SK-N-MC (cell line): ENCODE results near the gene TIMP4.

Source experiments
- DNase-seq: peaks from one replicate; pipeline ENCODE4 v3.0.0-alpha.2; 2011; ENCODE audit warnings: low read depth, low spot score
- H3K27ac ChIP-seq: fragments of 200-600 bp; sonication (generic); 2 replicates; pipeline ENCODE4 v1.5.1; 2016; ENCODE audit warnings: mixed run types
- H3K36me3 ChIP-seq: fragments of 200-600 bp; sonication (generic); 2 replicates; pipeline ENCODE4 v1.6.1; 2017; ENCODE audit warnings: antibody characterized with exemption, low read length, mixed read lengths; ENCODE audit not compliant: insufficient read depth
- H3K4me3 ChIP-seq: fragments of 200-600 bp; sonication (generic); 2 replicates; pipeline ENCODE4 v1.5.1; 2016
- H3K9ac ChIP-seq: fragments of 200-600 bp; sonication (generic); 2 replicates; pipeline ENCODE4 v1.8.0; 2017; ENCODE audit warnings: mixed run types, mixed read lengths; ENCODE audit not compliant: insufficient read length
- H3K9me3 ChIP-seq: fragments of 200-600 bp; sonication (generic); 2 replicates; pipeline ENCODE4 v1.6.1; 2017; ENCODE audit warnings: low read depth, mild to moderate bottlenecking, antibody characterized with exemption, low read length, moderate library complexity, mixed read lengths
- EZH2 ChIP-seq: fragments of 200-600 bp; sonication (generic); IDR thresholded peaks from one replicate; pipeline ENCODE4 v1.6.1; 2017; ENCODE audit warnings: antibody characterized with exemption
- FOXP2 ChIP-seq: optimal IDR thresholded peaks from 2 replicates; pipeline ENCODE3; 2011; ENCODE audit warnings: mild to moderate bottlenecking, moderate library complexity; ENCODE audit not compliant: insufficient read depth; ENCODE audit errors: extremely low read length, control extremely low read depth
- POLR2AphosphoS5 ChIP-seq: IDR thresholded peaks from 2 replicates; pipeline ENCODE4 v1.6.1; 2012; ENCODE audit warnings: mild to moderate bottlenecking, low read depth, low read length, borderline replicate concordance

The TIMP4 gene

GRCh38 chr3:12193485-12194165 lies 34.9 kb upstream of the TIMP4 start:
- Histone ChIP-seq H3K27ac (peak overlapping the region; percentile 63; the same call in 1 of the 2 replicates), H3K9ac (no peak overlapping the region), H3K4me3 (no peak overlapping the region), H3K9me3 (no peaks in the 10 kb centered on the region), H3K36me3 (no peaks in the 10 kb centered on the region)
- DNase-seq = no peak
- TF ChIP-seq EZH2 (no peak), FOXP2 (no peak), POLR2AphosphoS5 (no peak)

- H3K9me3 ChIP-seq = no peaks in the 10 kb centered on the region
- H3K36me3 ChIP-seq = no peaks in the 10 kb centered on the region
- no peak for DNase-seq
- no peak overlapping the region for H3K4me3 ChIP-seq
- no peak overlapping the region for H3K9ac ChIP-seq
- TF ChIP-seq EZH2 = no peak
- TF ChIP-seq POLR2AphosphoS5 = no peak
- TF ChIP-seq FOXP2 = no peak
- H3K27ac ChIP-seq = no peak overlapping the region
Measured at GRCh38 chr3:12192655-12193484, 34.2 kb upstream of the TIMP4 start.

GRCh38 chr3:12192173-12192572 lies 33.5 kb upstream of the TIMP4 start:
- Histone ChIP-seq H3K36me3 (no peaks in the 10 kb centered on the region), H3K9me3 (no peaks in the 10 kb centered on the region), H3K27ac (no peak overlapping the region), H3K9ac (no peak overlapping the region), H3K4me3 (no peak overlapping the region)
- DNase-seq = no peak
- TF ChIP-seq POLR2AphosphoS5 (no peak), EZH2 (no peak), FOXP2 (no peak)

GRCh38 chr3:12191559-12191958 lies 32.8 kb upstream of the TIMP4 start:
- no peak for DNase-seq
- Histone ChIP-seq H3K9me3 (no peaks in the 10 kb centered on the region), H3K4me3 (no peak overlapping the region), H3K36me3 (no peaks in the 10 kb centered on the region), H3K27ac (no peak overlapping the region), H3K9ac (no peak overlapping the region)
- TF ChIP-seq FOXP2 (no peak), EZH2 (no peak), POLR2AphosphoS5 (no peak)

GRCh38 chr3:12190832-12191231 lies 32.1 kb upstream of the TIMP4 start:
- no peak for TF ChIP-seq EZH2
- no peak for TF ChIP-seq FOXP2
- TF ChIP-seq POLR2AphosphoS5 = no peak
- H3K9me3 ChIP-seq = no peaks in the 10 kb centered on the region
- no peak overlapping the region for H3K9ac ChIP-seq
- H3K27ac ChIP-seq = no peak overlapping the region
- no peak overlapping the region for H3K4me3 ChIP-seq
- no peaks in the 10 kb centered on the region for H3K36me3 ChIP-seq
- no peak for DNase-seq

- DNase-seq = no peak
- H3K9me3 ChIP-seq = no peaks in the 10 kb centered on the region
- H3K9ac ChIP-seq = no peak overlapping the region
- H3K27ac ChIP-seq = no peak overlapping the region
- TF ChIP-seq FOXP2 (no peak), EZH2 (no peak), POLR2AphosphoS5 (no peak)
- no peak overlapping the region for H3K4me3 ChIP-seq
- no peaks in the 10 kb centered on the region for H3K36me3 ChIP-seq
Measured at GRCh38 chr3:12190221-12190807, 31.6 kb upstream of the TIMP4 start.

- H3K27ac ChIP-seq = no peak overlapping the region
Measured at GRCh38 chr3:12188681-12189287, 30.1 kb upstream of the TIMP4 start.

GRCh38 chr3:12188328-12188648 lies 29.6 kb upstream of the TIMP4 start:
- Histone ChIP-seq H3K36me3 (no peaks in the 10 kb centered on the region), H3K27ac (no peak overlapping the region), H3K9ac (no peak overlapping the region), H3K9me3 (no peaks in the 10 kb centered on the region), H3K4me3 (no peak overlapping the region)
- TF ChIP-seq POLR2AphosphoS5 (no peak), EZH2 (no peak), FOXP2 (no peak)
- DNase-seq = no peak

More at GRCh38 chr3:12188681-12189287, 30.1 kb upstream of the TIMP4 start:
- no peaks in the 10 kb centered on the region for H3K9me3 ChIP-seq
- DNase-seq = no peak
- no peaks in the 10 kb centered on the region for H3K36me3 ChIP-seq
- TF ChIP-seq POLR2AphosphoS5 (no peak), EZH2 (no peak), FOXP2 (no peak)
- H3K9ac ChIP-seq = no peak overlapping the region
- H3K4me3 ChIP-seq = no peak overlapping the region
